GM12878 (cell line): ENCODE results near the gene ST6GALNAC3. TPM values are rescaled to one million over a fixed set of nuclear protein-coding genes. Genes with fewer than 3 reads are reported as not detected.

ENCODE experiments used
- ATAC-seq: fragments of 200-7000 bp; cut with Tn5 transposase; 3 replicates; pipeline ENCODE4 v1.9.1; 2020; ENCODE audit warnings: mild to moderate bottlenecking, moderate library complexity
- BruUV-seq: library from RNA; stranded (reverse); fragments of 400-500 nt; replicated peaks from 2 replicates; lab custom pipeline; 2021; lab: Mats Ljungman, UMichigan
- CTCF ChIA-PET: fragments of 300-600 bp; sonication (Branson Sonifier 250); formaldehyde crosslinking; extraction: SDS; loops from one replicate; lab custom pipeline; 2021; ENCODE audit warnings: inconsistent platforms; lab: Yijun Ruan, JAX
- POLR2A ChIA-PET: fragments of 350-600 bp; formaldehyde crosslinking; extraction: SDS; loops from one replicate; lab custom pipeline; 2021; ENCODE audit warnings: inconsistent platforms; lab: Charles Lee
- RAD21 ChIA-PET: fragments of 300-600 bp; sonication (Branson Sonifier 250); formaldehyde crosslinking; loops from one replicate; lab custom pipeline; 2023; ENCODE audit warnings: antibody characterized with exemption; ENCODE audit not compliant: unreplicated experiment; lab: Charles Lee
- SMC1A ChIA-PET: fragments of 300-600 bp; sonication (Branson Sonifier 250); formaldehyde crosslinking; loops from one replicate; lab custom pipeline; 2023; ENCODE audit not compliant: unreplicated experiment, uncharacterized antibody; lab: Charles Lee
- DNase-seq: peaks from one replicate; pipeline ENCODE4 v3.0.0-alpha.2; 2011; ENCODE audit warnings: low read depth, low spot score
- FAIRE-seq: peaks from 3 replicates; lab custom pipeline; 2011; peaks lifted over from hg19 to GRCh38; lab: Jason Lieb, UNC
- H2AFZ ChIP-seq: 2 replicates; pipeline ENCODE4 v1.6.0; 2011; ENCODE audit warnings: low read depth, low read length, control low read depth; ENCODE audit not compliant: control insufficient read depth
- H3K27ac ChIP-seq: 2 replicates; pipeline ENCODE4 v1.5.1; 2011; ENCODE audit warnings: control low read depth; ENCODE audit not compliant: control insufficient read depth, insufficient read depth
- H3K27me3 ChIP-seq, 2 experiments: replicated peaks in 1 of 2; 2 replicates each; pipeline versions ENCODE4 v1.6.0 to v1.6.1; 2011; ENCODE audit warnings: low read length in 1 of 2; ENCODE audit not compliant: control insufficient read depth in 2 of 2, insufficient read depth in 2 of 2
- H3K36me3 ChIP-seq, 2 experiments: 2 replicates each; pipeline ENCODE4 v1.5.1; 2011; ENCODE audit warnings: low read length in 1 of 2; ENCODE audit not compliant: control insufficient read depth in 2 of 2, insufficient read depth in 2 of 2
- H3K4me1 ChIP-seq: 2 replicates; pipeline ENCODE4 v1.6.1; 2011; ENCODE audit warnings: mild to moderate bottlenecking, low read length, moderate library complexity, mixed read lengths; ENCODE audit not compliant: control insufficient read depth, insufficient read depth
- H3K4me2 ChIP-seq: 2 replicates; pipeline ENCODE4 v1.6.0; 2011; ENCODE audit warnings: control low read depth; ENCODE audit not compliant: control insufficient read depth, insufficient read depth
- H3K4me3 ChIP-seq: fragments of 200-600 bp; sonication (generic); 2 replicates; pipeline ENCODE4 v1.5.1; 2016
- H3K79me2 ChIP-seq: 2 replicates; pipeline ENCODE4 v1.6.0; 2011; ENCODE audit warnings: low read length; ENCODE audit not compliant: control insufficient read depth, insufficient read depth
- H3K9ac ChIP-seq: 2 replicates; pipeline ENCODE4 v1.8.0; 2011; ENCODE audit warnings: low read length, control low read depth, mixed read lengths; ENCODE audit not compliant: control insufficient read depth, insufficient read depth
- H3K9me3 ChIP-seq: replicated peaks from 3 replicates; pipeline ENCODE4 v1.5.1; 2011; ENCODE audit warnings: mild to moderate bottlenecking, low read length; ENCODE audit not compliant: control insufficient read depth, insufficient read depth
- H4K20me1 ChIP-seq: 2 replicates; pipeline ENCODE4 v1.6.0; 2011; ENCODE audit not compliant: control insufficient read depth, insufficient read depth
- BHLHE40 ChIP-seq, 2 experiments: fragments of 450-650 bp in 1 of 2; IDR thresholded peaks; 2 replicates each; pipeline ENCODE4 v1.6.1; 2011 to 2017; ENCODE audit warnings: low read depth in 2 of 2, borderline replicate concordance in 1 of 2, improper control_type of control experiment in 1 of 2, low read length in 1 of 2, mild to moderate bottlenecking in 1 of 2
- CHD2 ChIP-seq: IDR thresholded peaks from 2 replicates; pipeline ENCODE4 v1.6.1; 2011; ENCODE audit warnings: low read depth, low read length, improper control_type of control experiment, borderline replicate concordance
- CREB1 ChIP-seq: IDR thresholded peaks from 2 replicates; pipeline ENCODE4 v1.6.1; 2012; ENCODE audit warnings: low read depth, mild to moderate bottlenecking, inconsistent platforms
- EGR1 ChIP-seq, 2 experiments: IDR thresholded peaks; 1 replicate in 1 of 2; 2 replicates in 1 of 2; pipeline ENCODE4 v1.6.1; 2011 to 2012; ENCODE audit warnings: low read depth in 2 of 2, low read length in 2 of 2, borderline replicate concordance in 1 of 2, mild to moderate bottlenecking in 1 of 2, moderate library complexity in 1 of 2
- ESRRA ChIP-seq: IDR thresholded peaks from 2 replicates; pipeline ENCODE4 v1.6.1; 2012; ENCODE audit warnings: mild to moderate bottlenecking, low read length, improper control_type of control experiment
- ETV6 ChIP-seq, 2 experiments: fragments of 450-650 bp in 1 of 2; IDR thresholded peaks in 1 of 2; conservative IDR thresholded peaks in 1 of 2; 2 replicates each; pipeline ENCODE4 v1.6.1; 2014; ENCODE audit warnings: antibody characterized with exemption in 1 of 2, borderline replicate concordance in 1 of 2, low read depth in 1 of 2, mild to moderate bottlenecking in 1 of 2, moderate library complexity in 1 of 2
- FOS ChIP-seq: IDR thresholded peaks from 3 replicates; pipeline ENCODE4 v1.6.1; 2011; ENCODE audit warnings: borderline replicate concordance; ENCODE audit not compliant: insufficient read length; ENCODE audit errors: extremely low read depth
- FOXM1 ChIP-seq: IDR thresholded peaks from 2 replicates; pipeline ENCODE4 v1.6.1; 2012; ENCODE audit warnings: low read depth, mild to moderate bottlenecking, inconsistent platforms, low read length, moderate library complexity
- HCFC1 ChIP-seq: fragments of 150-350 bp; IDR thresholded peaks from 2 replicates; pipeline ENCODE4 v1.6.1; 2014; ENCODE audit warnings: low read length
- IRF4 ChIP-seq: IDR thresholded peaks from 2 replicates; pipeline ENCODE4 v1.6.1; 2011; ENCODE audit warnings: low read depth, low read length
- MEF2B ChIP-seq: fragments of 450-650 bp; IDR thresholded peaks from 2 replicates; pipeline ENCODE4 v1.6.1; 2018; ENCODE audit warnings: mild to moderate bottlenecking, moderate library complexity; ENCODE audit not compliant: partially characterized antibody, poor library complexity, severe bottlenecking
- NR2C2 ChIP-seq: IDR thresholded peaks from 2 replicates; pipeline ENCODE4 v1.6.1; 2011; ENCODE audit warnings: borderline replicate concordance, low read depth; ENCODE audit not compliant: control insufficient read depth, insufficient read length
- POLR2A ChIP-seq: IDR thresholded peaks from 2 replicates; pipeline ENCODE4 v1.6.1; 2011; ENCODE audit warnings: low read depth, mild to moderate bottlenecking, low read length
- POU2F2 ChIP-seq: IDR thresholded peaks from 3 replicates; pipeline ENCODE4 v1.6.1; 2011; ENCODE audit warnings: low read depth, mild to moderate bottlenecking, low read length, borderline replicate concordance
- RAD51 ChIP-seq: fragments of 450-650 bp; IDR thresholded peaks from 2 replicates; pipeline ENCODE4 v1.6.1; 2016; ENCODE audit warnings: moderate library complexity, mild to moderate bottlenecking, inconsistent platforms
- RB1 ChIP-seq: fragments of 450-650 bp; formaldehyde crosslinking; IDR thresholded peaks from 2 replicates; pipeline ENCODE4 v1.6.1; 2017; ENCODE audit warnings: mild to moderate bottlenecking, borderline replicate concordance
- SP1 ChIP-seq: IDR thresholded peaks from one replicate; pipeline ENCODE4 v1.6.1; 2011; ENCODE audit warnings: low read depth, low read length
- TAF1 ChIP-seq: IDR thresholded peaks from 2 replicates; pipeline ENCODE4 v1.6.1; 2011; ENCODE audit warnings: mild to moderate bottlenecking, low read depth, low read length, borderline replicate concordance
- WGBS: methylation state at CpG from one replicate; pipeline ENCODE4 v1.1.6; 2016; ENCODE audit warnings: low lambda C conversion rate; ENCODE audit not compliant: insufficient replicate concordance, insufficient coverage; ENCODE audit errors: missing lambda C conversion rate; 5-methylcytosine and 5-hydroxymethylcytosine counted together
- in situ Hi-C: fragments of 300-500 bp; cut with MboI; formaldehyde crosslinking; loops from 9 replicates; pipeline ENCODE4 v1.14.3; 2018; ENCODE audit warnings: mixed read lengths
- intact Hi-C: fragments of 100-400 bp; cut with micrococcal nuclease; formaldehyde crosslinking; loops from one replicate; pipeline ENCODE4 v1.14.2; 2022; ENCODE audit not compliant: unreplicated experiment
- polyA plus RNA-seq, 11 experiments: library from polyadenylated mRNA; depleted of rRNA in 4 of 11; unstranded in 6 of 11; stranded (reverse) in 5 of 11; fragments of >200 nt; fragmentation: Nextera tagmentation in 4 of 11; fragmentation: Illumina TruSeq in 1 of 11; extraction: Ambion mirVana in 4 of 11; extraction: Trizol in 1 of 11; gene quantifications; 1 replicate in 1 of 11; 2 replicates in 10 of 11; pipeline versions ENCODE4 v1.2.1 to v1.2.3, GENCODE V29; 2011 to 2016; ENCODE audit warnings: inconsistent platforms in 2 of 11, missing spikeins in 2 of 11, low read depth in 1 of 11
- total RNA-seq, 4 experiments: library from RNA; depleted of rRNA in 3 of 4; stranded (reverse); fragments of >200 nt in 3 of 4; fragmentation: Illumina TruSeq in 1 of 4; extraction: Trizol in 1 of 4; gene quantifications; 2 replicates each; pipeline versions ENCODE4 v1.2.1 to v1.2.3, GENCODE V29; 2013 to 2021
- TF ChIP-seq, protein P1 (sequence below): fragments of 450-650 bp; IDR thresholded peaks from 2 replicates; pipeline ENCODE4 v1.6.1; 2016; ENCODE audit warnings: mild to moderate bottlenecking
- TF ChIP-seq, protein P2 (sequence below): fragments of 450-650 bp; IDR thresholded peaks from 2 replicates; pipeline ENCODE4 v1.6.1; 2018; ENCODE audit warnings: mild to moderate bottlenecking, low read depth, moderate library complexity; ENCODE audit not compliant: partially characterized antibody

The ST6GALNAC3 gene
- total and polyA plus RNA-seq, 10 of the 15 experiments (the other 5 are each of a cell fraction or from before 2014, with no cell fraction given) = 0.04 to 0.68 (median 0.18) TPM; not detected in 3

DNA sequence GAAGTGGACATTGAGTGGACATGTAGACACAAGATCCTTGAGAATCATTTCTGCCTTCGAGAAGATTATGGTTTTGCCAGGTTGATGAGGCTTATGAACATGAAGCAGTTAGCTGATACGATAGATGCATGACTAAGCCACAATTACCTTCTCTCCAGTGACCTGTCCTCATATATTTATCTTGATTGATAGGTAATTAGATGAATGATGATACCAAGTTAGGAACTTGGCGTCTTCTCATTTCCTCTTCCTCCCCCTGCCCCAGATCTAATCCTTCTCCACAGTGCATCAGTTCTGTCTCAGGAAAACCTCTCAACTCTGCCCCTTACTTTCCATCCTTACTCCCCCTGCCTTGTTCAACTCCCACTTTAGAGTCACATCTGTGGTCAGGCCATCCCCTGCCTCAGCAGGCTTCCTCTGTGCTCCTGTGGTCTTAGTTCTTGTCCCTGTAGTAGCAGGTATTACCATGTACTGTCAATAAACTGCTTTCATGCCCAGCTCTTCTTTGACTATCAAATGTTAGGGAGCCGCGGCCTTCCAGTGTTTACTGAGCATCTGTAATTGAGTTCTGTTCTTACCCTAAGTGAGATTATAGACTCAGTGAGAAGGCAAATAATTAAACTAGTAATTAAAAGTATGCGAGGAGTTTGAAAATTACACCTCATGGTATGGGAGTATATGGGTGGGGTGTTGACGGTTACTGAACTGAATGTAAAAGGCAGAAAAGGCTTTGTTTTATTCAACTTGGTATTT lies 5.1 kb downstream of the ST6GALNAC3 start:
- DNase-seq = no peak
- ChIA-PET SMC1A (interaction anchor here (1.1 kb wide), 1 partner anchor 9 kb away, joined by 4 read pairs; no protein-coding TSS in a partner anchor), CTCF (no interaction called here), POLR2A (no interaction called here), RAD21 (no interaction called here)
- Histone ChIP-seq H4K20me1 (no peaks in the 10 kb centered on the region), H3K9me3 (no peaks in the 10 kb centered on the region), H3K9ac (no peak overlapping the region), H3K36me3 (no peaks in the 10 kb centered on the region), H3K27ac (no peak overlapping the region), H2AFZ (no peak overlapping the region), H3K4me1 (peaks cover 2% of the 10 kb centered on the region; the same call in 1 of the 2 replicates), H3K4me3 (no peak overlapping the region), H3K27me3 (no peaks in the 10 kb centered on the region), H3K79me2 (no peaks in the 10 kb centered on the region), H3K4me2 (no peak overlapping the region)
- intact Hi-C loops = loop anchor here (5.0 kb wide), 1 partner anchor 87 kb away; no protein-coding TSS in a partner anchor
- no TSS peak for BruUV-seq
- 64% methylated on average over 7 of the region's 7 CpGs for WGBS
- TF ChIP-seq ESRRA (no peak), CHD2 (no peak), NR2C2 (no peak), MEF2B (no peak), SP1 (no peak), RB1 (no peak), RAD51 (no peak), IRF4 (no peak), EGR1 (IDR thresholded peaks at IDR 0.05; ENCODE audit: borderline replicate concordance in 1 of 2, low read depth in 2 of 2, low read length in 2 of 2) (no peak), BHLHE40 (IDR thresholded peaks at IDR 0.05; ENCODE audit: borderline replicate concordance in 1 of 2, low read depth in 2 of 2, low read length in 1 of 2) (no peak), HCFC1 (no peak), POU2F2 (no peak), POLR2A (no peak), ETV6 (conservative IDR thresholded peaks at IDR 0.05 in 1 of 2, IDR thresholded peaks at IDR 0.05 in 1 of 2; ENCODE audit: borderline replicate concordance in 1 of 2, low read depth in 1 of 2) (no peak), FOXM1 (no peak), CREB1 (no peak), TAF1 (no peak), FOS (no peak)
- TF ChIP-seq, protein P1, sequence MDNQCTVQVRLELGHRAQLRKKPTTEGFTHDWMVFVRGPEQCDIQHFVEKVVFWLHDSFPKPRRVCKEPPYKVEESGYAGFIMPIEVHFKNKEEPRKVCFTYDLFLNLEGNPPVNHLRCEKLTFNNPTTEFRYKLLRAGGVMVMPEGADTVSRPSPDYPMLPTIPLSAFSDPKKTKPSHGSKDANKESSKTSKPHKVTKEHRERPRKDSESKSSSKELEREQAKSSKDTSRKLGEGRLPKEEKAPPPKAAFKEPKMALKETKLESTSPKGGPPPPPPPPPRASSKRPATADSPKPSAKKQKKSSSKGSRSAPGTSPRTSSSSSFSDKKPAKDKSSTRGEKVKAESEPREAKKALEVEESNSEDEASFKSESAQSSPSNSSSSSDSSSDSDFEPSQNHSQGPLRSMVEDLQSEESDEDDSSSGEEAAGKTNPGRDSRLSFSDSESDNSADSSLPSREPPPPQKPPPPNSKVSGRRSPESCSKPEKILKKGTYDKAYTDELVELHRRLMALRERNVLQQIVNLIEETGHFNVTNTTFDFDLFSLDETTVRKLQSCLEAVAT = no peak
- TF ChIP-seq, protein P2, sequence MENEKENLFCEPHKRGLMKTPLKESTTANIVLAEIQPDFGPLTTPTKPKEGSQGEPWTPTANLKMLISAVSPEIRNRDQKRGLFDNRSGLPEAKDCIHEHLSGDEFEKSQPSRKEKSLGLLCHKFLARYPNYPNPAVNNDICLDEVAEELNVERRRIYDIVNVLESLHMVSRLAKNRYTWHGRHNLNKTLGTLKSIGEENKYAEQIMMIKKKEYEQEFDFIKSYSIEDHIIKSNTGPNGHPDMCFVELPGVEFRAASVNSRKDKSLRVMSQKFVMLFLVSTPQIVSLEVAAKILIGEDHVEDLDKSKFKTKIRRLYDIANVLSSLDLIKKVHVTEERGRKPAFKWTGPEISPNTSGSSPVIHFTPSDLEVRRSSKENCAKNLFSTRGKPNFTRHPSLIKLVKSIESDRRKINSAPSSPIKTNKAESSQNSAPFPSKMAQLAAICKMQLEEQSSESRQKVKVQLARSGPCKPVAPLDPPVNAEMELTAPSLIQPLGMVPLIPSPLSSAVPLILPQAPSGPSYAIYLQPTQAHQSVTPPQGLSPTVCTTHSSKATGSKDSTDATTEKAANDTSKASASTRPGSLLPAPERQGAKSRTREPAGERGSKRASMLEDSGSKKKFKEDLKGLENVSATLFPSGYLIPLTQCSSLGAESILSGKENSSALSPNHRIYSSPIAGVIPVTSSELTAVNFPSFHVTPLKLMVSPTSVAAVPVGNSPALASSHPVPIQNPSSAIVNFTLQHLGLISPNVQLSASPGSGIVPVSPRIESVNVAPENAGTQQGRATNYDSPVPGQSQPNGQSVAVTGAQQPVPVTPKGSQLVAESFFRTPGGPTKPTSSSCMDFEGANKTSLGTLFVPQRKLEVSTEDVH = no peak
- ATAC-seq = no peak
- no peak for FAIRE-seq
- in situ Hi-C loops = no loop called here
